ENCODE data around the gene GAD1.

Gene GAD1

GRCh38 chr2:170846314-170846713 lies 29.6 kb downstream of the GAD1 start:
- no peak for DNase-seq

GRCh38 chr2:170847716-170848115 lies 31.0 kb downstream of the GAD1 start:
- no peak for DNase-seq

- DNase-seq = no peak
Measured at GRCh38 chr2:170848587-170848986, 31.9 kb downstream of the GAD1 start.

GRCh38 chr2:170850251-170850650 lies 33.6 kb downstream of the GAD1 start:
- no peak for DNase-seq

- no peak for DNase-seq
Measured at GRCh38 chr2:170851635-170852034, 34.9 kb downstream of the GAD1 start.

- no peak for DNase-seq
Measured at GRCh38 chr2:170856066-170856465, 39.4 kb downstream of the GAD1 start.

GRCh38 chr2:170862286-170862902 lies 45.7 kb downstream of the GAD1 start:
- DNase-seq = no peak

GRCh38 chr2:170863087-170863486 lies 46.4 kb downstream of the GAD1 start:
- DNase-seq = no peak

GRCh38 chr2:170869036-170869435 lies 52.3 kb downstream of the GAD1 start:
- DNase-seq = no peak

- no peak for DNase-seq
Measured at GRCh38 chr2:170869461-170869860, 52.8 kb downstream of the GAD1 start.

GRCh38 chr2:170873035-170873692 lies 56.5 kb downstream of the GAD1 start:
- DNase-seq = peak; percentile 87

GRCh38 chr2:170878066-170878465 lies 61.4 kb downstream of the GAD1 start:
- no peak for DNase-seq

- DNase-seq = no peak
Measured at GRCh38 chr2:170878505-170878904, 61.8 kb downstream of the GAD1 start.

GRCh38 chr2:170881840-170882239 lies 65.2 kb downstream of the GAD1 start:
- no peak for DNase-seq

- no peak for DNase-seq
Measured at GRCh38 chr2:170882758-170883157, 66.1 kb downstream of the GAD1 start.

- DNase-seq = no peak
Measured at GRCh38 chr2:170883683-170884082, 67.0 kb downstream of the GAD1 start.

GRCh38 chr2:170885130-170885791 lies 68.6 kb downstream of the GAD1 start:
- no peak for DNase-seq

- no peak for DNase-seq
Measured at GRCh38 chr2:170886386-170886785, 69.7 kb downstream of the GAD1 start.

GRCh38 chr2:170887496-170887895 lies 70.8 kb downstream of the GAD1 start:
- DNase-seq = no peak

GRCh38 chr2:170887896-170888295 lies 71.2 kb downstream of the GAD1 start:
- no peak for DNase-seq

GRCh38 chr2:170891893-170892292 lies 75.2 kb downstream of the GAD1 start:
- DNase-seq = no peak

- DNase-seq = no peak
Measured at GRCh38 chr2:170892391-170892951, 75.8 kb downstream of the GAD1 start.

GRCh38 chr2:170895023-170895757 lies 78.5 kb downstream of the GAD1 start:
- no peak for DNase-seq

All from activated CD8-positive, alpha-beta memory T cell treated with anti-CD3 and anti-CD28 coated beads, Interleukin-2, amount 50 U/mL, for 48 hours (primary cell).